Parathyroid adenoma (tissue), 2 donors: Measurements from ENCODE around the gene NAGK.
A peak's percentile ranks its signal among the peaks of the same experiment; 100 is the strongest.

ENCODE experiments used
- H2AFZ ChIP-seq: fragments of 300-600 bp; sonication (generic); one replicate; pipeline ENCODE4 v1.7.0; 2017; ENCODE audit warnings: antibody characterized with exemption, mild to moderate bottlenecking
- H3K27ac ChIP-seq: fragments of 300-600 bp; sonication (generic); one replicate; pipeline ENCODE4 v1.7.0; 2017
- H3K27me3 ChIP-seq: fragments of 300-600 bp; sonication (generic); one replicate; pipeline ENCODE4 v1.7.0; 2017; ENCODE audit warnings: low read length; ENCODE audit not compliant: control insufficient read depth, insufficient read depth
- H3K36me3 ChIP-seq: fragments of 300-600 bp; sonication (generic); one replicate; pipeline ENCODE4 v1.7.0; 2017; ENCODE audit warnings: low read length; ENCODE audit not compliant: control insufficient read depth, insufficient read depth
- H3K4me1 ChIP-seq: fragments of 300-600 bp; sonication (generic); one replicate; pipeline ENCODE4 v1.7.0; 2017; ENCODE audit warnings: control low read depth
- H3K4me2 ChIP-seq: fragments of 300-600 bp; sonication (generic); one replicate; pipeline ENCODE4 v1.7.0; 2017; ENCODE audit warnings: low read length
- H3K4me3 ChIP-seq: fragments of 300-600 bp; sonication (generic); one replicate; pipeline ENCODE4 v1.7.0; 2017; ENCODE audit warnings: low read depth, low read length
- H3K79me2 ChIP-seq: fragments of 300-600 bp; sonication (generic); one replicate; pipeline ENCODE4 v1.7.0; 2017; ENCODE audit warnings: control low read depth
- H3K9ac ChIP-seq: fragments of 300-600 bp; sonication (generic); one replicate; pipeline ENCODE4 v1.7.0; 2017; ENCODE audit warnings: mild to moderate bottlenecking
- H3K9me3 ChIP-seq: fragments of 300-600 bp; sonication (generic); one replicate; pipeline ENCODE4 v1.7.0; 2017; ENCODE audit warnings: low read length; ENCODE audit not compliant: control insufficient read depth
- TF ChIP-seq, protein P1 (sequence below): fragments of 300-600 bp; sonication (generic); IDR thresholded peaks from one replicate; pipeline ENCODE4 v1.7.0; 2017; ENCODE audit warnings: antibody characterized with exemption, mild to moderate bottlenecking
- donor health status: primary hyperparathyroidism.

NAGK gene

DNA sequence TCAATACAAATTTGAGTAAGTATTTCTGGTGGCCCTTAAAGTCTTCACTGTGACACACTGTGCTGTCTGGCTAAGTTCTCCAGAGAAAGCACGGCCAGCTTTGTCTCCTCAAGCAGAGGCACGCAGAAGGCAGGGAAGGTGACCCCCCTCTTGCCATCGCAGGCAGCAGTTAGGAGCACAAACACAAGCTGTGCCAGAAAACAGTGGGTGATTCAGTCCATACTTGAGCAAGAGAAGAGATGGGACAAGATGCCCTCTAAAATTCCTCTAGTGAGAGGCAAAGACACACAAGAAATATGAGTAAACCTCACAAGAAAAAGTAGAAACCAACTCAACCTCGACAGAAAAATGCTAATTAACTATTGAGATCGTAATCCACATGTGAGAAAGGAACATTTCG is 51.7 kb downstream of the NAGK start:
- no peak overlapping the region for H3K27ac ChIP-seq
- H3K9ac ChIP-seq, result no peak overlapping the region
- H3K4me1 ChIP-seq, result no peaks in the 10 kb centered on the region
- H3K4me3 ChIP-seq, result no peak overlapping the region
- H3K27me3 ChIP-seq, result no peaks in the 10 kb centered on the region
- TF ChIP-seq, protein P1, sequence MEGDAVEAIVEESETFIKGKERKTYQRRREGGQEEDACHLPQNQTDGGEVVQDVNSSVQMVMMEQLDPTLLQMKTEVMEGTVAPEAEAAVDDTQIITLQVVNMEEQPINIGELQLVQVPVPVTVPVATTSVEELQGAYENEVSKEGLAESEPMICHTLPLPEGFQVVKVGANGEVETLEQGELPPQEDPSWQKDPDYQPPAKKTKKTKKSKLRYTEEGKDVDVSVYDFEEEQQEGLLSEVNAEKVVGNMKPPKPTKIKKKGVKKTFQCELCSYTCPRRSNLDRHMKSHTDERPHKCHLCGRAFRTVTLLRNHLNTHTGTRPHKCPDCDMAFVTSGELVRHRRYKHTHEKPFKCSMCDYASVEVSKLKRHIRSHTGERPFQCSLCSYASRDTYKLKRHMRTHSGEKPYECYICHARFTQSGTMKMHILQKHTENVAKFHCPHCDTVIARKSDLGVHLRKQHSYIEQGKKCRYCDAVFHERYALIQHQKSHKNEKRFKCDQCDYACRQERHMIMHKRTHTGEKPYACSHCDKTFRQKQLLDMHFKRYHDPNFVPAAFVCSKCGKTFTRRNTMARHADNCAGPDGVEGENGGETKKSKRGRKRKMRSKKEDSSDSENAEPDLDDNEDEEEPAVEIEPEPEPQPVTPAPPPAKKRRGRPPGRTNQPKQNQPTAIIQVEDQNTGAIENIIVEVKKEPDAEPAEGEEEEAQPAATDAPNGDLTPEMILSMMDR, result no peak
- no peaks in the 10 kb centered on the region for H3K9me3 ChIP-seq
- H3K4me2 ChIP-seq, result peak overlapping the region; percentile 3
- H3K79me2 ChIP-seq, result peaks cover 6% of the 10 kb centered on the region
- H2AFZ ChIP-seq, result no peak overlapping the region
- H3K36me3 ChIP-seq, result no peaks in the 10 kb centered on the region

DNA sequence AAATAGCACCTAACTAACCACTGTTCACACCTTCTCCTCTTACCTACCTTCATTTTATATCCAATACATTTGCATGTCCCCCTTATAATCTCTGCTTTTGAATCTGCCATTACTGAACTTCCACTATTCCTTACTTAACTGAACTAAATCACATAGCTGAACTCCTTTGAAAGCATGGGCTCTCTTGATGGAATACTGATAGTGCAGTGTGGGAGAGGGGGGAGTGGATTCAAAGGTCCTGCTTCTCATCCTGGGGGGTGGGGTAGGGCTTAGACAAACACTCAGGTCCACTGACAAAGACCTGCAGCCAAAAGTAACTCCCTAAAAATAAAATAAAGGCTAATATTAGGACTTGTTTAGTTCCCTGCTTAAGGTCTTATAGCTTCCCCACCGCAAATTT is 53.0 kb downstream of the NAGK start:
- H3K27me3 ChIP-seq, result no peaks in the 10 kb centered on the region
- H3K27ac ChIP-seq, result no peak overlapping the region
- H2AFZ ChIP-seq, result no peak overlapping the region
- H3K9ac ChIP-seq, result no peak overlapping the region
- H3K79me2 ChIP-seq, result peaks cover 6% of the 10 kb centered on the region
- no peak overlapping the region for H3K4me3 ChIP-seq
- no peaks in the 10 kb centered on the region for H3K9me3 ChIP-seq
- TF ChIP-seq, protein P1, result no peak
- H3K4me2 ChIP-seq, result no peak overlapping the region
- no peaks in the 10 kb centered on the region for H3K4me1 ChIP-seq
- no peaks in the 10 kb centered on the region for H3K36me3 ChIP-seq

DNA sequence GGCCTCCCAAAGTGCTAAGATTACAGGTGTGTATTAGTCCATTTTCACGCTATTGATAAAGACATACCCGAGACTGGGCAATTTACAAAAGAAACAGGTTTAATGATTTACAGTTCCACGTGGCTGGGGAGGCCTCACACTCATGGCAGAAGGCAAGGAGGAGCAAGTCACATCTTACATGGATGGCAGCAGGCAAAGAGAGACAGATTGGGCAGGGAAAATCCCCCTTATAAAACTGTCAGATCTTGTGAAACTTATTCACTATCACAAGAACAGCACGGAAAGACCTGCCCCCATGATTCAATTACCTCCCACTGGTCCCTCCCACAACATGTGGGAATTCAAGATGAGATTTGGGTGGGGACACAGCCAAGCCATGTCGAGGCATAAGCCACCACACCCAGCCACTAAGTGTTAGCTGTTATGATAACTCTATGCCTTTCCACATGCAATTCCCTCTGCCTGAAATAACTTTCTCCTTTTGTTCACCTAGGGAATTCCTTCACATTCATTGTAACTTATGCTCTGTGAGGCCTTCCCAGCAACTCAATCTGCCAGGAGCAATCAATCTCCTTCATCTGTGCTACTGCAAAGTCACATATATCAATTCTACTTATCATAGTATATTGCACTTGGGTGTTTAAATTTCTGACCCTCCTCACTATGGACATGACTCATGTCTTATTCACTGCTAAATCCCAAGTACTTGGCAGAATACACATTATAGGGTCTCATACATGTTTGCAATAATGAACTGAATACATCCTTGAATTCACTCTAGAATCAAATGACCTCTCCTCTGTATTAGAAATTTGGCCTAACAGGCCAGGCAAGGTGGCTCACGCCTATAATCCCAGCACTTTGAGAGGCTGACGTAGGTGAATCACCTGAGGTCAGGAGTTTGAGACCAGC is 54.2 kb downstream of the NAGK start:
- H3K79me2 ChIP-seq, result peaks cover 6% of the 10 kb centered on the region
- H3K27ac ChIP-seq, result no peak overlapping the region
- TF ChIP-seq, protein P1, result no peak

DNA sequence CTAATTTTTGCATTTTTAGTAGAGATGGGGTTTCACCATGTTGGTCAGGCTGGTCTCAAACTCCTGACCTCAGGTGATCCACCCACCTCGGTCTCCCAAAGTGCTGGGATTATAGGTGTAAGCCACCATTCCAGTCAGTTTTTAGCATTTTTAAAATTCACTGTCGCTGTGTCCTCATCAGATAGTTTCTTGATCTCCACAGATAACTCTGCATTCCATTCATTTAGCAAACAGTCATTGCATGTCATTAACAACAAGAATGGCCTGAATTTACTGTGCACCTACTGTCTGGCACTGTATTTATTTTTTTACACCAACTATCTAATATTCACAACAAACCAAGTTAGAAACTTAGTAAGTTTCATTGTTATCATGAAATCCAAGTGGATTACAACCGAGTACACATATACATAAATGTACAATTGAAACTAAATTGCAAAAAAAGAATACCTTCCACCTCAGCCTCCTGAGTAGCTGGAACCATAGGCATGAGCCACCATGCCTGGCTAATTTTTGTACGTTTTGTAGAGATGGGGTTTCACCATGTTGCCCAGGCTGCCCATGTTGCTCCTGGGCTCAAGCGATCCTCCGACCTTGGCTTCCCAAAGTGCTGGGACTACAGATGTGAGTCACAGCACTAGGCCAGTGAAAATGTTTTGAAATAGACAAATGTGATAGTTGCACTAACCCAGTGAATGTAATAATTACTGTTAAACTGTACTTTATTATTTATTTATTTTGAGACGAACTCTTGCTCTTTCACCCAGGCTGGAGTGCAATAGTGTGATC is 57.3 kb downstream of the NAGK start:
- H3K4me2 ChIP-seq, result no peak overlapping the region
- H3K27ac ChIP-seq, result no peak overlapping the region
- H3K36me3 ChIP-seq, result no peaks in the 10 kb centered on the region
- H3K4me3 ChIP-seq, result no peak overlapping the region
- H3K4me1 ChIP-seq, result no peaks in the 10 kb centered on the region
- TF ChIP-seq, protein P1, result no peak
- H3K9ac ChIP-seq, result no peak overlapping the region
- no peaks in the 10 kb centered on the region for H3K27me3 ChIP-seq
- H2AFZ ChIP-seq, result no peak overlapping the region
- H3K79me2 ChIP-seq, result peaks cover 20% of the 10 kb centered on the region
- H3K9me3 ChIP-seq, result no peaks in the 10 kb centered on the region

More for the DNA sequence above, 54.2 kb downstream of the NAGK start:
- H3K36me3 ChIP-seq, result no peaks in the 10 kb centered on the region
- no peak overlapping the region for H3K4me3 ChIP-seq
- no peaks in the 10 kb centered on the region for H3K27me3 ChIP-seq
- no peaks in the 10 kb centered on the region for H3K9me3 ChIP-seq
- H3K4me1 ChIP-seq, result no peaks in the 10 kb centered on the region
- no peak overlapping the region for H3K4me2 ChIP-seq
- H2AFZ ChIP-seq, result no peak overlapping the region
- H3K9ac ChIP-seq, result no peak overlapping the region
